Small intestine (tissue), 7 donors: ENCODE data around the gene SCN10A. TPM values are rescaled to one million over a fixed set of nuclear protein-coding genes. Genes with fewer than 3 reads are reported as not detected.
A peak's percentile ranks its signal among the peaks of the same experiment; 100 is the strongest.

Source experiments
- DNase-seq, 2 donors: peaks; one replicate each; pipeline versions ENCODE4 v3.0.0 to v3.0.0-alpha.2; 2013
- FAIRE-seq: peaks from 2 replicates; lab custom pipeline; 2012; peaks lifted over from hg19 to GRCh38; lab: Jason Lieb, UNC
- H3K27ac ChIP-seq, 3 donors: one replicate each; pipeline ENCODE4 v1.5.1; 2013; ENCODE audit warnings: low read length in 2 of 3, mild to moderate bottlenecking in 2 of 3, control low read depth in 1 of 3, inconsistent platforms in 1 of 3, low read depth in 1 of 3, moderate library complexity in 1 of 3
- H3K27me3 ChIP-seq, 3 donors: one replicate each; pipeline ENCODE4 v1.6.1; 2013; ENCODE audit warnings: low read length in 3 of 3, inconsistent platforms in 1 of 3; ENCODE audit not compliant: control insufficient read depth in 3 of 3, insufficient read depth in 3 of 3
- H3K36me3 ChIP-seq, 3 donors: one replicate each; pipeline ENCODE4 v1.6.1; 2013; ENCODE audit warnings: low read length in 3 of 3, inconsistent platforms in 1 of 3, low read depth in 1 of 3, mild to moderate bottlenecking in 1 of 3, moderate library complexity in 1 of 3; ENCODE audit not compliant: control insufficient read depth in 3 of 3, insufficient read depth in 2 of 3
- H3K4me1 ChIP-seq, 3 donors: one replicate each; pipeline ENCODE4 v1.6.1; 2013; ENCODE audit warnings: low read length in 2 of 3, inconsistent platforms in 1 of 3, low read depth in 1 of 3, mild to moderate bottlenecking in 1 of 3, moderate library complexity in 1 of 3; ENCODE audit not compliant: control insufficient read depth in 3 of 3, insufficient read depth in 2 of 3
- H3K4me3 ChIP-seq, 3 donors: one replicate each; pipeline ENCODE4 v1.5.1; 2013; ENCODE audit warnings: low read length in 3 of 3, control low read depth in 1 of 3, inconsistent platforms in 1 of 3, low read depth in 1 of 3, mild to moderate bottlenecking in 1 of 3, moderate library complexity in 1 of 3
- H3K9me3 ChIP-seq, 2 donors: one replicate each; pipeline ENCODE4 v1.6.1; 2013; ENCODE audit warnings: low read depth in 1 of 2, low read length in 1 of 2; ENCODE audit not compliant: control insufficient read depth in 2 of 2, insufficient read depth in 1 of 2
- WGBS, 3 donors: extraction: QIAGEN DNeasy Blood & Tissue Kit; methylation state at CpG; one replicate each; pipeline ENCODE4 v1.1.7; 2013; 5-methylcytosine and 5-hydroxymethylcytosine counted together
- polyA plus RNA-seq, 4 donors: library from polyadenylated mRNA; stranded (reverse) in 3 of 4; unstranded in 1 of 4; fragments of 200-250 nt in 3 of 4; fragments of 120-200 nt in 1 of 4; gene quantifications; one replicate each; pipeline versions ENCODE4 v1.2.1 to v1.2.3, GENCODE V29; 2013
- donor health status: healthy with polysubstance abuse.
- donor health status: control.
- donor health status: control.
- donor health status: Bipolar disorder and iron deficiency.
- donor health status: healthy.

SCN10A gene
- polyA plus RNA-seq, 4 donors, result not detected

- FAIRE-seq, result no peak
- Histone ChIP-seq H3K36me3 (no peaks in the 10 kb centered on the region), H3K9me3 (no peaks in the 10 kb centered on the region), H3K4me3 (no peak overlapping the region), H3K27ac (no peak overlapping the region), H3K4me1 (no peaks in the 10 kb centered on the region), H3K27me3 (no peaks in the 10 kb centered on the region)
- 55 to 58% (median 56%) methylated on average over 13 of the region's 13 CpGs for WGBS, 3 donors
- DNase-seq, result peak; percentile 12 to 23
These were observed 77.2 kb downstream of the SCN10A start for GRCh38 chr3:38738630-38739395.

DNA sequence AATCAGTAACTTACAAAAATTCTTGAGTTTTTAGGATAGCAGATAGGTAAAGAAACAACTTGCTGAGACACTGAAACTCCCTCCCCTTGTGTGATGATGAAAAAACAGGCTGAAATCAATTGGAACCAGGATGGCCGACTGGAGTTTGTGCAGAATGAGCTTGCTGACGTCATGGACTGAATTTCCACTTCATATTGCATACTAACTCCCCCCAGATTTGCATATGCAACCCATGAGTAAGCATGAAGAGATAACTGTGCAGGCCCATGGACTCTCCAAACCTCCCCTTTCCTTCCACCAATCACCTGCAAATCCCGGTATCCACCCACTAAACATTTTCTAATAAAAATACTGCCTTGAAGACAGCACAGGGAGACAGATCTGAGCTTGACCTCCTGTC lies 84.5 kb downstream of the SCN10A start:
- DNase-seq, result no peak
- H3K4me1 ChIP-seq, result no peaks in the 10 kb centered on the region
- no peak overlapping the region for H3K4me3 ChIP-seq
- FAIRE-seq, result no peak
- 49 to 67% (median 58%) methylated on average over 3 of the region's 3 CpGs for WGBS, 3 donors
- no peak overlapping the region for H3K27ac ChIP-seq
- no peaks in the 10 kb centered on the region for H3K36me3 ChIP-seq
- peaks cover 0 to 1% (median 0%) of the 10 kb centered on the region in 3 donors for H3K27me3 ChIP-seq
- H3K9me3 ChIP-seq, result no peaks in the 10 kb centered on the region

GRCh38 chr3:38730281-38730680 lies 85.7 kb downstream of the SCN10A start:
- Histone ChIP-seq H3K9me3 (no peaks in the 10 kb centered on the region), H3K27me3 (peaks cover 0 to 1% (median 0%) of the 10 kb centered on the region in 3 donors), H3K27ac (no peak overlapping the region), H3K36me3 (no peaks in the 10 kb centered on the region), H3K4me3 (no peak overlapping the region), H3K4me1 (no peaks in the 10 kb centered on the region)
- DNase-seq (no peak), FAIRE-seq (no peak)

DNA sequence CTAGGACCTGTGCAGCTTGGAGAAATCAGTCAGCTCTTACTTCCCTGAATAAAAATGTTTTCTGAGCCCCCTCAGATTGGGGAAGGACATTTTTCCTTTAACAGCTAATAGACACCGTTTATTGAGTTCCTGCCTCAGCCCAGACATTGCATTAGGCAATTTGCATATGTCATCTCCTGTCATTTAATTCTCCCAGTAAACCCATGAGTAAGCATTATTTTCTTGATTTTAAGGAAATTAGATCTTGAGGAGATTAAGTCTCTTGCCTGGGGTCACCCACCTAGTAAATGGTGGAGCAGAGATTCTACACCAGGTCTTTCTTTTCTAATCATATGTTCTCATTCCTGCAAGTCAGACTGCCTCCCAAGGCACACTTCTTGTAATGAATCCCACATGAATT lies 88.0 kb downstream of the SCN10A start:
- Histone ChIP-seq H3K27ac (no peak overlapping the region), H3K9me3 (no peaks in the 10 kb centered on the region), H3K36me3 (no peaks in the 10 kb centered on the region), H3K4me3 (no peak overlapping the region), H3K27me3 (peaks cover 0 to 1% (median 0%) of the 10 kb centered on the region in 3 donors), H3K4me1 (no peaks in the 10 kb centered on the region)
- FAIRE-seq (no peak), DNase-seq (no peak)
- WGBS, 3 donors, result 42 to 68% (median 45%) methylated on average over 1 of the region's 1 CpG

DNA sequence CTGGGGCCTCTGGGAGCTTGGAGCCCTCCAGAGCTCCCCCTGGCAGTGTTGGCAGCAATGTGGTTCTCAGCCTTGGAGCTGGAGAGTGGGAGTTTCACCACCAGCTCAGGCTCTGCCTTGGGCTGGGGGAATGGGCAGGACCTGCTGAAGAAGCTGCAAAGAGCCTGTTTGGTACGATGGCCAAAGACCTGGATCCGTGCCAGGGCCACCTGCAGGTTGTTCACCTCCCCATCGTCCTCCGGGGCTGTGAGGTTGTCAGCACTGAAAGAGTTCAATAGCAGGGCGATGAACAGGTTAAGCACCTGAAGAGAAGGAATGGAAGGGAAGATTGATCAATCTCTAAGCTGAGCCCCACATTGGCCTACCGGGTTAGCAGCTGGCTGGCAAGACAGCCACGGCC lies 89.3 kb downstream of the SCN10A start:
- H3K4me3 ChIP-seq, result no peak overlapping the region
- no peaks in the 10 kb centered on the region for H3K36me3 ChIP-seq
- H3K9me3 ChIP-seq, result no peaks in the 10 kb centered on the region
- no peak overlapping the region for H3K27ac ChIP-seq
- no peaks in the 10 kb centered on the region for H3K4me1 ChIP-seq
- 58 to 76% (median 69%) methylated on average over 7 of the region's 7 CpGs for WGBS, 3 donors
- H3K27me3 ChIP-seq, result peaks cover 0 to 1% (median 0%) of the 10 kb centered on the region in 3 donors
- FAIRE-seq, result no peak
- no peak for DNase-seq

GRCh38 chr3:38725726-38726419 lies 90.1 kb downstream of the SCN10A start:
- no peaks in the 10 kb centered on the region for H3K9me3 ChIP-seq
- H3K4me3 ChIP-seq, result no peak overlapping the region
- no peaks in the 10 kb centered on the region for H3K4me1 ChIP-seq
- no peak overlapping the region for H3K27ac ChIP-seq
- H3K27me3 ChIP-seq, result peaks cover 0 to 1% (median 0%) of the 10 kb centered on the region in 3 donors
- 56 to 61% (median 59%) methylated on average over 5 of the region's 5 CpGs for WGBS, 3 donors
- DNase-seq (no peak), FAIRE-seq (no peak)
- H3K36me3 ChIP-seq, result no peaks in the 10 kb centered on the region

DNA sequence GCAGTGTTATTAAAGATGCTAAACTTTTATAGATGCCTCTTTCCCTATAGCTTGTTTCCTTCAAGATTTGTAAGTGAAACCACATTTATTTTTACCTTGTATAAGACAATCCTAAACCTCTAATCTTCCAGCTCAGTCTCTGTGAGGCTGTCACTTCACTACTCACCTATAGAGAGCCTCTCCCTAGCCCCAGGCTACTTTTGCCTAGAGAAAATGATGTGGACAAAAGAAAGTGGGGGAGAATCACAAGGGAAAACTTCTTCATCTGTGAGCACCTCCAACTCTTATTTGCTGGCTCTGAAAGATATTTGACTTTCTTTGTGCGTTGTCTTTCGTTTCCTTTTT lies 91.7 kb downstream of the SCN10A start:
- WGBS, 3 donors, result 70 to 90% (median 77%) methylated on average over 2 of the region's 2 CpGs
- H3K27ac ChIP-seq, result no peak overlapping the region
- DNase-seq (no peak), FAIRE-seq (no peak)
- H3K4me1 ChIP-seq, result no peaks in the 10 kb centered on the region
- no peak overlapping the region for H3K4me3 ChIP-seq
- H3K9me3 ChIP-seq, result no peaks in the 10 kb centered on the region
- no peaks in the 10 kb centered on the region for H3K36me3 ChIP-seq
- H3K27me3 ChIP-seq, result peaks cover 0 to 1% (median 0%) of the 10 kb centered on the region in 3 donors

DNA sequence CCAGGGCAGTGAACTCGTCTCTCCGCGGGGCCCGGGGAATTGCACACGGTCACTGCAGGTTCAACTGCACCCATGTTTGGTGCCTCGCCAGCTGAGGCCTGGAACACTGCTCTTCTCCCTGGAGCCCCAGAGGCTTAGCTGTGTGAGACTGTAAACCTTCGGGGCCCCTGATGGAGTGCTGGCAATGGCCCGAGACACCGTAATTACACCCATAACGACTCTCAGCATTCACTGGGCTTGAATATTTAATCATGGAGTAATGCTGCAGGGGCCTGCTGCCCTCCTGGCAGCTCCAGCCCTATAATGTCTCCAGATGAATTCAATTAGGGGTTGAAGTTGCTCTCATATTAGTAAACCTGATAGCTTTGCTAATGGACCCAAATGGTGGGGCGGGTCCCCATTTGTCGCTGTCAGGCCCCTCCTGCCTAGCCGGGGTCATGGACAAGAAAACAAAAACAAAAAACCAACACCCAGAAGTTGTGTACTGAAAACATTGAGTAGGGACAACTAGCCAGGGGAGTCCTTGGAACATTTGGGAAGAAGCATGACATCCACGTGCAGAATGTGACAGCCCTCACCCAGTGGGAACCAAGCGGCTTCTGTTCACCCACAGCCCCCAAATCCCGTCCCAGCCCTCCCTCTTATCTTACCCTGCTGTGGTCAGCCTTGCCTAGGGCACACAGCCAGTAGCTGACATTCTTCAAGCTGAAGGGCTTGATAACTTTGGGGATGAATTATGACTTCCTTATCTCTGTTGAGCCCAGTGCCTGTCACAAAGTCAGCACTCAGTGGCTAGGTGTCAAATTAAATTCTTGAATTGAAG lies 92.2 kb downstream of the SCN10A start:
- Histone ChIP-seq H3K4me1 (no peaks in the 10 kb centered on the region), H3K9me3 (no peaks in the 10 kb centered on the region), H3K27me3 (peaks cover 0 to 1% (median 0%) of the 10 kb centered on the region in 3 donors), H3K4me3 (no peak overlapping the region), H3K27ac (no peak overlapping the region), H3K36me3 (no peaks in the 10 kb centered on the region)
- DNase-seq, result no peak
- no peak for FAIRE-seq
- WGBS, 3 donors, result 60 to 67% (median 62%) methylated on average over 16 of the region's 16 CpGs
